RCC 7860 (cell line): ENCODE data around the gene CGNL1.

Experiments used
- DNase-seq: peaks from one replicate; pipeline ENCODE4 v3.0.0-alpha.2; 2015; ENCODE audit warnings: low spot score
- FAIRE-seq: peaks from 2 replicates; lab custom pipeline; 2012; peaks lifted over from hg19 to GRCh38; lab: Jason Lieb, UNC

The CGNL1 gene

DNA sequence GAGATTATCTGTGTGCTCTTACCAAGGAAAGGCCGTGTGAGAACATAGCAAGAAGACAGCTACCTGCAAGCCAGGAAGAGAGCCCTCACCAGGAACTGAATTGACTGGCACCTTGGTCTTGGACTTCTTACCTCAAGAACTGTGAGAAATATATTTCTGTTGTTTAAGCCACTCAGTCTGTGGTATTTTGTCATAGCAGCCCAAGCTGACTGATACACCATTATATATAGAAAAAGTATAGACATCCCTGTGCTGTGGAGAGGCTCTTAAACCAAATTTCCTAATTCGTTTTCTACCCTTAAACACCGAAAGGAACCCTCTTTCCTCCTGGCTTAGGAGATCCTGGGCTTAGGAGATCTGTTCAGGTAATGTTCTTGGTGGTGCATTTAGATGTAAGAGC is 44.8 kb downstream of the CGNL1 start:
- DNase-seq = no peak
- no peak for FAIRE-seq

DNA sequence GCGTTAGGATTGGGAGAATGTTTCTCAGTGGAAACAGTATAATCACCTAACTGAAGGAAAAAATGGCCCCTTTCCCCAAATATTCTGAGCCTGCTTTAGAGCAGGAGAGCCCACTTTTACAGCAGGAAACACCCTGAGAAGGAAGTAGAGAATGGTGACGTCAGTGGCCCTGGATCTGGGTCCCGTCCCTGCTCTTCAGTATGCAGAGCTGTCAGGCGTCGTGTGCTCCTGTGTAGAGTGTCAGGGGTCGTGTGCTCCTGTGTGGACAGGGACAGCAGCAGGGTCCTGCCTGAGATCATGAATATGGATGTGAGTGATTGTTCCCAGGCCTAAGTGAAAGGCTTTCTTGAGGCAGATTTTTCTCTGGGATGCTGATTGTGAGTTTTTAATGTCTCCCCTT is 45.2 kb downstream of the CGNL1 start:
- no peak for FAIRE-seq

DNA sequence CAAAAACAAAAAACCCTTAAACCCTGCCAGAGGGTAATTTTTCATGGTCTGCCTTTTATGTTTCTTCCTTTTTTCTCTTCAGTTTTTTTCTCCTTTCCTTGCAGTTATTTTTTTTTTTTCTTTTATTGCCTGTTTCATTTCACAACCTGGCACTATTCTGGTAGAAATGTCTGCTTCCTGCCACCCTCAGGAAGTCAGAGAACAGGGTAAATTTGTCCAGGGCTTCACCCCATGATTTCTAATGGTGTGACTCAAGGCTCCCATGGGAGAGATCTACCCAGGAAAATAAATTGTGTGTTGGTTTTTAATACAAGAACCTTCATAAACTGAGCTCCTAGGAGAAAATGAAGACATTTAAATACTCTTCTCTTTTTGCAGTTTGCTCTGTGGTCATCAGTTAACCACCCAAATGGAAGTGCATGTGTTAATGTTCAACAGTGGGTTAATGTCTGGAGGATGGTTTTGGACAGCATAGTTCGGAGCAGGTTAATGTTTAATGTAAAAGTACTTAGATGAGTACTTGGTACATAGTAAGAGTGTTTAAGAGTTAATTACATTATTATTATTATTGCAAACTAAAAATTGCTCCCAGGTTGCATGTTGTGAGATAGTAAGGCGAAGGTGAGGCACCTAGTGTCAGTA is 45.9 kb downstream of the CGNL1 start:
- peak; percentile 98 for FAIRE-seq
- peak; percentile 78 for DNase-seq

More for the DNA sequence above, 45.2 kb downstream of the CGNL1 start:
- DNase-seq = no peak

DNA sequence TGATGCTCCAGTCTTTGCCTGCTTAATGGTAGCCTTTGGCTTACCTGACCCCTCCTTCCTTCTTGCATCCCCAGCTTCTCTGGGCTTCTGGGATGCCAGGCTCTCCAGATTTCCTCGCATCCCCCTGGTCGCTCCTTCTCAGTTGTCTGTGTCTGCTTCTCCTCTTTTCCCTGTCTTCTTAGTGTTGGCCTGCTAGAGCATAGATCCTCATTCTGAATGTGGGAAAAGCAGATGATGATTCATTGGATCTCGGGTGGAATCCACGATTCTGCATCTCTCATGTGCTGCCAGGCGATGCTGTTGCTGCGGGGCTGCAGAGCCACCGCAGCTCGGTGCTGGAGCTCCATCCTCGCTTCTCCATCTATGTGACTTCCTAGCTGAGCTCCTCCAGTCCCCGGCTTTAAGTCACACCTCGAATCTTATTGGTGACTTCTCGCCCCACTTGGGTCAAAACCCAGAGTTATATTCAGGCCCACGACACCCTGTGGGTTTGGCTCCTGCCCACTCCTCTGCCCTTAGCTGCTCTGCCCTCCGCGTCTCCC is 47.4 kb downstream of the CGNL1 start:
- FAIRE-seq (no peak), DNase-seq (no peak)

DNA sequence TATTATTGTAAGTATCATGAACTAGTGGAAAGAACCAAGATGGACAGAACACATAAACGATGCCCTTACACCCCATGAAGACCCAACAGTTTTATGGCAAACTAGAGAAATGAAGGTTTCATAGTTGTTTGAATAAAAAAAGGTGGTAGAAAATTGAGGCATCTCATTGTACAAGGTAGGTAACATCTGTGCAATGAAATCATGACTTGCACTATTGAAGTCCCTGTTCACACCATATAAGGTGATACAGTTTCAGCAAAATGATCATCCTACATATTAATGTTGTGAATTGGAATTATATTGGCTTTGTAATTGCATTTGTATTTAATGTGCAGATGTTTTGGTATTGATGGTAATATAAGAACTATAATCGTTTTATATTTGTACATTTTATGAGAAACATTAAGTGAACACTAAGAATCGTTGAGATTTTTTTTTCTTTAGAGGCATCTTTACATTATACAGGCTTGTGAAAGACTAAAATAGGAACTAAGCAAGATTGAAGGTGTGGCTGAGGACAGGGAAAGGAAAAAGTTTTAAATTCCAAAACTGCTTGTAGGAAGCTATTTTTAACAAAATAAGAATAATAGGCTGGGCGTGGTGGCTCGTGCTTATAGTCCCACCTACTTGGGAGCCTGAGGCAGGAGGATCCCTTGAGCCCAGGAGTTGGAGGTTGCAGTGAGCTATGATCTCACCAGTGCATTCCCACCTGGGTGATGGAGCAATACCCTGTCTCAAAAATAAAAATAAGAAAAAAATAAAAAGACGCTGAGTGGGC is 48.5 kb downstream of the CGNL1 start:
- DNase-seq = no peak
- FAIRE-seq = no peak

DNA sequence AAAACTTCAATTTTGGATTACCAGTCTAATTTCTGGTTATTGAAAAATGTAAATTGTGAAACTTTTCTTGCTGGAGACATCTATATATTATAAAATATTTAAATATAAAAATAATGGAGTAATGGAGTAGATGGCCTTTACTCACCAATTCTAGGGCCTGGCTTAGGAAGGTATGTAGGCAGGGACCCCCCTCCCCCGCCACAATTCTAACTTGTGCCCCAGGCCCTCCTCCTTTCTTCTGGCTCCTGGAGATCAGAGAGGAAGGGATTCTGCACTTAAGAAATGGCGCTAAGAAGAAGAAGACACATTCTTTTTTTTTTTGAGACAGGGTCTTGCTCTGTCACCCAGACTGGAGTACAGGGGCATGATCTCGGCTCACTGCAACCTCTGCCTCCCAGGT is 49.5 kb downstream of the CGNL1 start:
- DNase-seq = no peak
- FAIRE-seq = no peak

DNA sequence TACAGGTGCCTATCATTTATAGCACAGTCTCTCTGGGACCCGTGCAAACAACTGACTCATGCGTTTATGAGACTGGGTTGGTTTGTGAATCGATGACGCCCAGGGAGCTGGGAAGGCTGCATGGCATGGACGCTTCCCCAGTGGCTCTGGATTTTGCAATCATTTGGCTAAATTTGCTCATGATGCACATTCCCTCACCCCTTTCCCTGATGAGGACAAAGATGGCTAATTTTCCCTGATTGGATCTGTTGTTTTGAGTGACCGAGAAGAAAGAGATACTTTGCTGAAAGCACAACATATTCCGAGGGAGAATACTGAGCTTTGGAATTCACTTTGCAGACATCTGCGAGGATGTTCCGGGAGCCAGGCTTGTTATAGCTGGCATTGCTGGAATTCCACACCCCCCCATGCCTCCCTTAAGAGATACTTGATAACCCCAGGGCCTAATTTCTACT is 51.1 kb downstream of the CGNL1 start:
- DNase-seq = peak; percentile 31
- FAIRE-seq = peak; percentile 64

DNA sequence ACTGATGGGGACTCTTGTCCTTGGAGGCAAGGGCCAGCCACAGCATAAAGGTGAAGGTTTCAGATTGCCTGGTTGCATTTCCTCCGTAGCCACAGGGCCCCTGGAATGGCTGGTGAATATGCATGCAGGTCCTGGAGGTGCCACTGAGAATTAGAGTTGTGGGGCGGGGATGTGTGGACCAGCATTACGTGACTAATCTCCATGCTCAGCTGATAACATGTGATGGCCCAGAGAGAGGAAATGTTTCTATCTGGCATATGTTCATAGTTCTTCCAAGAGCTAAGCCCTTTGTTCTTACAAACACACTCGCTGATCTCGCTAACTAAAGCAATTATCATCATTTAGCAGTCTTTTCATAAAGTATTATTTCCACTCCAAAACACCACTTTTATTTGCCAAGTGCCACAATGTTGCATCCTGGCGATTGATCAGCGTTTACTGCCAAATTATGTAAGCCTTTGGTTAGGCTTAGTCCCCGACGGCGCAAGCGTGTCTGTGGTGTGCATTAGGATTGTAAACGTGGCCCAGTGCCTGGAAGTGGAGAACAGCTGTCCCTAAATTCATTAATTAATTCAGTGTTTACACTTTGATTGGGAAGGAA is 55.9 kb downstream of the CGNL1 start:
- no peak for DNase-seq
- FAIRE-seq = no peak

DNA sequence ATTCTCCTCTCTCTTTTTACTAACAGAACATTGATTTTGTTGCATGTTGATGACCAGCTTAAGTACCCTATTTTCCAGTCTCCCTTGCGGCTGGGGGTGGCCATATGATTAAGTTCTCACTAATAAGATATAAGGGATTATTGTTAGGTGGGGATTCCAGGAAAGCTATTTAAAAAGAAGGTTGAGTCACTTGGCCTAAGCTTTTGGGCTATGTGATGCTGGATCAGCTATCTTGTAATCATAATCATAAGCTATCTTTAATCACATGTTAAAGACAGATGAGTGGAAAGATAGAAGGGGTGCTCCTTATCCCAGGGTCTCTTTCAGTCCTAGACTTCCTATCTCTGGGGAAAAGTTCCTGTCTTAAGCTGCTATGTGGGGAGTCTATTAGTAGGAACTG is 59.9 kb downstream of the CGNL1 start:
- FAIRE-seq (no peak), DNase-seq (no peak)

DNA sequence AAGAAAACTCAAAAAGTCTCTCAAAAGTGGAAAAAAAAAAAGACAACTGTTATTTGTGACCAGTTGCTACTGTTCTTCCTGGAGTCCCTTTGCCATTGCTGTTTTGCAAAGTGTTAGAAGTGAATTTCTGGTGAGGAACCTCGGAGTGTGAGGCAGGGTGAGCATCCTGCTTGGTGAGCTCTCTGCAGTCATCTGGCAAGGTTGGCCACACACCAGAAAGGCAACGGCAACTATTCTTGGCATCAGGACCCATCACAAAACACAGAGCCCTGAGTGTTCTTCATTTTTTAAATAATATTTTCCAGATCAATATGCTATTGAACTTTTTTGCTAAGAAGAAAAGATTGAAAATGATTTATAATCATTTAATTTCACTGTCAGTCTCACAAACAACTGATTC is 60.7 kb downstream of the CGNL1 start:
- no peak for FAIRE-seq
- DNase-seq = no peak

DNA sequence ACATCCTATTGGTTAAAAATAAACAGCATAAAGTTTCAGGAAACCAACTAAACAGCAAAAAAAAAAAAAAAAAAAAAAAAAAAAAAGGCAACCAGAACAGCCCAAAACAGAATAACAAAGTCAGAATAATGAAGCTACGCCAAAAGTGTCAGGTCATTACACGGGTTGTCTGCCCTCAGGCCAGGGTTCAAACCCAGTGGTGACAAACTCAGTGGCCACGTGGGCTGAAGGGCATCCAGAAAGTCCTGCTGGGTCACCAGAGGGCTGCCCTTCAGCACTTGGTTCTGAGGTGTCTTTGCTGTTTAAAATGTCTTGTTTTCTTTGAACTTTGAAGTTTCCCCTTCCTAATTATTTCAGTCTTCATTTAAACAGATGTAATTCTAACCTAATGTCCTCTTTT is 61.3 kb downstream of the CGNL1 start:
- DNase-seq (no peak), FAIRE-seq (no peak)

DNA sequence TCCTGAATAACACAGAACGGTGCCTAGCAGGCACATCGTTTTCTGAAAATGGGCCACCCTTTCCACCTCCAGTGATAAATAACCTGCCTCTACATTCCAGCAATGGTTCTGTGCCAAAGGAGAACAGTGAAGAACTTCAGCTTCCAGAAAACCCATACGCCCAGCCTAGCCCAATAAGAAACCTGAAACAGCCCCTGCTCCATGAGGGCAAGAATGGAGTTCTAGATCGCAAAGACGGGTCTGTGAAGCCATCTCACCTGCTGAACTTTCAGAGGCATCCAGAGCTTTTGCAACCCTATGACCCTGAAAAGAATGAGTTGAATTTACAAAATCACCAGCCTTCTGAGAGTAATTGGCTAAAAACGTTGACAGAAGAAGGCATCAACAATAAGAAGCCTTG is 61.9 kb downstream of the CGNL1 start:
- DNase-seq = no peak

DNA sequence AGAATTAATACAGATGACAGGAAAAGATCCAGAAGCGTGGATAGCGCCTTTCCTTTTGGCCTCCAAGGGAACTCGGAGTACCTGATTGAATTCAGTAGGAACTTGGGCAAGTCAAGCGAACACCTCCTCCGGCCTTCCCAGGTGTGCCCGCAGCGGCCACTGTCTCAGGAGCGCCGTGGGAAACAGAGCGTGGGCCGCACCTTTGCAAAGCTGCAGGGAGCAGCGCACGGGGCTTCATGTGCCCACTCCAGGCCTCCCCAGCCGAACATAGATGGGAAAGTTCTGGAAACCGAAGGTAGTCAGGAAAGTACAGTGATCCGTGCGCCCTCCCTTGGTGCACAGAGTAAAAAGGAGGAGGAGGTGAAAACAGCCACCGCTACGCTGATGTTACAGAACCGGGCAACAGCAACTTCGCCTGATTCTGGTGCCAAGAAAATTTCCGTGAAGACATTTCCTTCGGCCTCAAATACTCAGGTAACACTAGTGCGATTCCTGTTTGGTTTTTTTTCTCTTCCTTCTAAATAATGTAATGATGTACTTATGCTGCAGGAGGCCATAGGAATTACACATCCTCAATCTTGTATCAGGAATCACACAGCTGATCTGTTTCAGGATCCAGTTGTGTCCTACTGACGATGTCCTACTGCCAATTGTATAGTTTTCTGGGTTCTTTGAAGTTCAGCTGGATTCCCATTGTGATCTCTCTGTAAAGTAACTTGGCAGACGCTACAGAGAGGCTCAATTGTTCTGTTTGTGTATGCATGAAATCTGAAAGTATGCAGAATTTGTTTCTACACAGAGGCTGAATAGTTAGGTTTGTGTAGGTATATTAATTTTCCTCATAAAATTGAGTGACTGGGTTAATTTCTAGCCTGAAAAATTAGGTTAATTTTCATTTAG is 63.1 kb downstream of the CGNL1 start:
- DNase-seq (no peak), FAIRE-seq (no peak)

More for the DNA sequence above, 61.9 kb downstream of the CGNL1 start:
- FAIRE-seq = no peak

DNA sequence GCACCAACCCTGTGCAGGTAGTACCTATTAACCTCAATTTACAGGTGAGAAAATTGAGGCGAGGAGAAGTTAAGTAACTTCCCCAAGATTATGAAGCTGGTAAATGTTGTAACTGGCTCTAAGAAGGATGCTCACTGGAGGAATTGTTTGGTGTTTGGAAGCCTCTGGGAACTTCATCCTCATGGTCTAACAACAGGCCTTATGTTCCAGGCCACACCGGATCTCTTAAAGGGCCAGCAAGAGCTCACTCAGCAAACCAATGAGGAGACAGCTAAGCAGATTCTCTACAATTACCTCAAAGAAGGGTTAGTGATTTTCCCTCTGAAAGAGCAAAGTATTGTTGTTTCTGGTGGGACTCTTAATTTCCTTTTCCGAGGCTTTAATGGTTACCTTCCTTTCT is 63.9 kb downstream of the CGNL1 start:
- FAIRE-seq (no peak), DNase-seq (no peak)

DNA sequence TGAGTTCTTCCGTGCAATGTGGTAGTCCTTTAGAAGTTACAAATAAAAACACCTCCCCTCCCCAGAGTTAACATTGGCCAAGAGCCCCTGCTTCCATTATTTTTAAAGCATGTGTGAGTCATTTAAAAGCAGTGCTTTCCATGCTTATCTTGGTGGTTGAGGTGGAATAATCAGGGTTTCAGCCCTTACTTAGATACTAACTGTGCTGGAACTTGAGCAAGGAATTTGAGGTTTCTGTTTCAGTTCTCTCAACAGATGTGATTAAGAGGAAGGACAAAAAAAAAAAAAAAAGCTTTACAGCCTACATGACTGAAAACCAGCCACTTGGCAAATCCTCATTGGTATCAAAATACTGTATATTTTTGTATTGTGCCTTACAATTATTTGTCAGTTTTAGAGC is 64.5 kb downstream of the CGNL1 start:
- FAIRE-seq = peak; percentile 92

DNA sequence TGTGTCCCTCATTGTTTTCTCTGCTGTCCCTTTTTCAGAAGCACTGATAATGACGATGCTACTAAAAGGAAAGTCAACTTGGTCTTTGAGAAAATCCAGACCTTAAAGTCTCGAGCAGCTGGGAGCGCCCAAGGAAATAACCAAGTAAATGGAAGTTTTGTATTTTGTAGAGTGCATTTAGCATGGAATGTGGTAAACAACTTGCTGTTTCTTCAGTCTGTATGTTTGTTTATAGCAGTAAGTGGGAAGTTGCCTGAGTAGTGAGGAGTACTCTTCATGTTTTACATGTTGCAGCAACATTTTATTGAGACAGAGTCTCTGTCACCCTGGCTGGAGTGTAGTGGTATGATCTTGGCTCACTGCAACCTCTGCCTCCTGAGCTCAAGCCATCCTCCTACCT is 66.0 kb downstream of the CGNL1 start:
- DNase-seq = no peak
- no peak for FAIRE-seq

More for the DNA sequence above, 64.5 kb downstream of the CGNL1 start:
- DNase-seq = peak; percentile 82

DNA sequence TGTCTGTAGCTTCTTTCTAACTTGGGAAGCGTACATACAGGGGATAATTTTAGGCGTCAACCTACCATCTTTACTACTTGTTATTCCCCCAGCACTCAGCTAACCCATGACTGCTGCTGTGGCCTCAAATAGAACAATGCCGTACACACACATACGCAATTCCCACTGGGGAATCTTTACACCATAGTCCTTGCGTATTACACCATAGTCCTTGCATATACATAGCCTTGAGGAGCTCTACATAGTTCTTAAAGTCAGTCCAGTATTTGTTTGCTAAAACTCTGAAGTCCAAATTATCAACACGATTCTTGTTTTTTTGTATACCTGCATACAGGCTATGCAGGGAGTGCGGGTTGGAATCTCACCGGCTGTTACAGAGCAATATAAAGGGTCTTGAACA is 67.2 kb downstream of the CGNL1 start:
- FAIRE-seq (no peak), DNase-seq (no peak)

DNA sequence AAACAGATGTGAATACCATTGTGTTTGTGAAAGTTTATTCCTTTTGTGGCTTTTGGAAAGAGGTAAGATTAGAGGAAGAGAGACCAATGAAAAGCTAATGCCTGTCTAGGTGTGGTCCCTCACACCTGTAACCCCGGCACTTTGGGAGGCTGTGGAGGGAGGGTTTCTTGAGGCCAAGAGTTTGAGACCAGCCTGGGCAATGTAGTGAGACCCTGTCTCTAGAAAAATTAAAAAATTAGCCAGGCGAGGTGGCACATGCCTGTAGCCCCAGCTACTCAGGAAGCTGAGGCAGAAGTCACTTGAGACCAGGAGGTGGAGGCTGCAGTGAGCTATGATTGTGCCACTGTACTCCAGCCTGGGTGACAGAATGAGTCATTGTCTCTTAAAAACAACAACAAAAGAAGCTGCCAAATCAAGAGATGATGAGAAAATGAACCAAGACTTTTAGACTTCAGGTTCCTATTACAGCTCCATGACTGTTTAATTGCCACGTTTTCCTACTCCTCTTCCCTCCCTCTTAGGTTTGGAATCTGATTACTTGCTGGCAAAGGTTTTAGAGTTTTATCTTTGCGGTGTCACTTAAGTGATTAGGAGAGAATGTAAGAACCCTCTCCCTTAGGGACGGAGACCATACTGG is 68.7 kb downstream of the CGNL1 start:
- DNase-seq (no peak), FAIRE-seq (no peak)

DNA sequence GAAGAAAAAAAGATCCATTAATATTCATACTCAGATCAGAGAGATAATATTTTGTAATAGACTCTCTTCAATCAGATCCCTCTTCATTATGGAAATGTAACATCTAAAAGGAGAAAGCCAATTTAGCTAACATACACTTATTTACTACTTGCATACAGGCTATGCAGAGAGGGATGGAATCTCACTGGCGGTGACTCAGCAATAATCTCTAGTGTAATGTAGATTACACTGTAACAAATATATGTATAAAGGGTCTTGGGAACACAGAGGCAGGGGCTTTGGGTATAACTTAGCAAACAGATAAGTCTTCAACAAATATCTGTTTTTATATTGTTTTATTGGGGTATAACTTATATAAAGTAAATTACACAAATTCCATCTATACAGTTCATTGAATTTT is 69.6 kb downstream of the CGNL1 start:
- DNase-seq = no peak
- no peak for FAIRE-seq

DNA sequence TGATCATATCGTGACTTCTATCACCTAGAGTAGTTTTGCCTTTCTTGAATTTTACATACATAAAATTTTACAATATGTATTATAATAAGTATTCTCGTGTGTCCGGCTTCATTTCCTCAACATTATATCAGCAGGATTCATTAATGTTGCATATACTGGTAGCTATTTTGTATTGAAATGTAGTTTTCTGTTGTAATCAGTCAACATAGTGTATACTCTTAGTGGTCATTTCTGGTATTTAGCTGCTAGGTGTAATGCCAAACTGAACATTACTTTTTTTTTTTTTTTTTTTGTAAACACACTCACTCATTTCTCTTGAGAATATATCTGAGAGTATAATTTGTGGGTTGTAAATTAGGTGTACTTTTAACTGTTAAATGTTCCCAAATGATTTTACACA is 70.1 kb downstream of the CGNL1 start:
- FAIRE-seq = no peak

More for the DNA sequence above, 70.1 kb downstream of the CGNL1 start:
- no peak for DNase-seq
